Lower leg skin (tissue), 4 donors: ENCODE results near the gene DTNBP1. TPM values are rescaled to one million over a fixed set of nuclear protein-coding genes. Genes with fewer than 3 reads are reported as not detected.

Source experiments
- DNase-seq, 2 donors: peaks; one replicate each; pipeline ENCODE4 v3.0.0-alpha.2; 2019; ENCODE audit warnings: low spot score in 2 of 2
- H3K4me3 ChIP-seq: fragments of 200-600 bp; sonication (generic); 2 replicates; pipeline ENCODE4 v1.5.1; 2017; ENCODE audit warnings: mild to moderate bottlenecking, low read depth; ENCODE audit not compliant: poor library complexity, severe bottlenecking
- CTCF ChIP-seq, 3 donors: fragments of 450-650 bp; IDR thresholded peaks; one replicate each; pipeline ENCODE4 v1.5.1; 2016; ENCODE audit warnings: antibody characterized with exemption in 3 of 3, mild to moderate bottlenecking in 3 of 3, moderate library complexity in 2 of 3
- POLR2A ChIP-seq, 2 donors: fragments of 450-650 bp; IDR thresholded peaks; one replicate each; pipeline ENCODE4 v1.6.1; 2016 to 2017; ENCODE audit warnings: antibody characterized with exemption in 2 of 2, mild to moderate bottlenecking in 1 of 2, moderate library complexity in 1 of 2
- WGBS, 2 donors: methylation state at CpG; one replicate each; pipeline ENCODE4 v1.1.5; 2018; 5-methylcytosine and 5-hydroxymethylcytosine counted together
- intact Hi-C: fragments of 100-400 bp; cut with DNase I; formaldehyde crosslinking; loops from one replicate; pipeline ENCODE4 v1.15.0; 2023; ENCODE audit warnings: low total_unique reads
- total RNA-seq, 4 donors: library from RNA; depleted of rRNA; stranded (reverse); fragments of >200 nt; gene quantifications; one replicate each; pipeline ENCODE4 v1.1.0, GENCODE V29; 2016

The DTNBP1 gene
- total RNA-seq, 4 donors from 2014 or later = 9.4 to 13.2 (median 11.6) TPM

GRCh38 chr6:15493437-15494168 is 169.2 kb downstream of the DTNBP1 start:
- DNase-seq = no peak
- TF ChIP-seq POLR2A (IDR thresholded peaks at IDR 0.05) = no peak
- TF ChIP-seq CTCF (IDR thresholded peaks at IDR 0.05) = no peak
- 89 to 92% methylated on average over 9 of the region's 9 CpGs for WGBS, 2 donors
- intact Hi-C loops = no loop called here
- H3K4me3 ChIP-seq = no peak overlapping the region

- WGBS, 2 donors = 70 to 81% methylated on average over 5 of the region's 5 CpGs
- no peak overlapping the region for H3K4me3 ChIP-seq
- intact Hi-C loops = no loop called here
- TF ChIP-seq CTCF (IDR thresholded peaks at IDR 0.05) = no peak
- TF ChIP-seq POLR2A (IDR thresholded peaks at IDR 0.05) = no peak
- DNase-seq = no peak
Measured at GRCh38 chr6:15491986-15492269, 170.9 kb downstream of the DTNBP1 start.

- peak in 1 of 3 donors; percentile 78 for TF ChIP-seq CTCF (IDR thresholded peaks at IDR 0.05)
- TF ChIP-seq POLR2A (IDR thresholded peaks at IDR 0.05) = no peak
- 13 to 18% methylated on average over 9 of the region's 9 CpGs for WGBS, 2 donors
- intact Hi-C loops = no loop called here
- H3K4me3 ChIP-seq = no peak overlapping the region
- DNase-seq = peak; percentile 73 to 94
Measured at GRCh38 chr6:15491255-15491985, 171.4 kb downstream of the DTNBP1 start.

- WGBS, 2 donors = 78 to 82% methylated on average over 11 of the region's 11 CpGs
- no peak for DNase-seq
- TF ChIP-seq CTCF (IDR thresholded peaks at IDR 0.05) (no peak), POLR2A (IDR thresholded peaks at IDR 0.05) (no peak)
- intact Hi-C loops = no loop called here
- H3K4me3 ChIP-seq = no peak overlapping the region
Measured at GRCh38 chr6:15490242-15491100, 172.4 kb downstream of the DTNBP1 start.

- no peak for TF ChIP-seq CTCF (IDR thresholded peaks at IDR 0.05)
- no peak for TF ChIP-seq POLR2A (IDR thresholded peaks at IDR 0.05)
- no peak overlapping the region for H3K4me3 ChIP-seq
- DNase-seq = no peak
- intact Hi-C loops = no loop called here
- WGBS, 2 donors = 80 to 92% methylated on average over 14 of the region's 14 CpGs
Measured at GRCh38 chr6:15489261-15489962, 173.4 kb downstream of the DTNBP1 start.
